Fibroblast of lung (primary cell): ENCODE results near the gene TBATA. TPM values are rescaled to one million over a fixed set of nuclear protein-coding genes. Genes with fewer than 3 reads are reported as not detected.

ENCODE experiments used
- DNase-seq, 2 donors: peaks; one replicate each; pipeline versions ENCODE4 v3.0.0 to v3.0.0-alpha.2; 2010; ENCODE audit warnings: low read depth in 2 of 2
- H2AFZ ChIP-seq: 2 replicates; pipeline ENCODE4 v1.5.1; 2012; ENCODE audit warnings: low read length, control low read depth, inconsistent platforms
- H3K27ac ChIP-seq: 2 replicates; pipeline ENCODE4 v1.5.1; 2011; ENCODE audit warnings: low read length, control low read depth; ENCODE audit not compliant: insufficient read depth
- H3K27me3 ChIP-seq: 2 replicates; pipeline ENCODE4 v1.5.1; 2011; ENCODE audit warnings: mild to moderate bottlenecking, low read length; ENCODE audit not compliant: control insufficient read depth, insufficient read depth
- H3K36me3 ChIP-seq: 2 replicates; pipeline ENCODE4 v1.5.1; 2011; ENCODE audit warnings: low read length; ENCODE audit not compliant: control insufficient read depth, insufficient read depth
- H3K4me1 ChIP-seq: 2 replicates; pipeline ENCODE4 v1.5.1; 2011; ENCODE audit warnings: low read length; ENCODE audit not compliant: control insufficient read depth, insufficient read depth; ENCODE audit errors: extremely low read depth
- H3K4me2 ChIP-seq: 2 replicates; pipeline ENCODE4 v1.5.1; 2011; ENCODE audit warnings: low read length, control low read depth; ENCODE audit not compliant: insufficient read depth; ENCODE audit errors: extremely low read depth
- H3K4me3 ChIP-seq, 4 experiments: fragments of 200-600 bp in 1 of 4; sonication (generic) in 1 of 4; replicated peaks in 1 of 4; 2 replicates each; pipeline ENCODE4 v1.5.1; 2011 to 2016; ENCODE audit warnings: low read length in 4 of 4, low read depth in 3 of 4, mild to moderate bottlenecking in 3 of 4, control low read depth in 2 of 4, inconsistent platforms in 1 of 4, mixed read lengths in 1 of 4; ENCODE audit not compliant: insufficient read depth in 1 of 4; ENCODE audit errors: control extremely low read depth in 1 of 4
- H3K79me2 ChIP-seq: 2 replicates; pipeline ENCODE4 v1.5.1; 2012; ENCODE audit warnings: mild to moderate bottlenecking, low read length, inconsistent platforms; ENCODE audit not compliant: control insufficient read depth, insufficient read depth
- H3K9ac ChIP-seq: 2 replicates; pipeline ENCODE4 v1.5.1; 2011; ENCODE audit warnings: mild to moderate bottlenecking, low read length, control low read depth; ENCODE audit not compliant: insufficient read depth
- H3K9me3 ChIP-seq: 2 replicates; pipeline ENCODE4 v1.5.1; 2012; ENCODE audit warnings: low read depth, low read length; ENCODE audit not compliant: control insufficient read depth, insufficient read depth
- H4K20me1 ChIP-seq: 2 replicates; pipeline ENCODE4 v1.5.1; 2011; ENCODE audit warnings: low read length; ENCODE audit not compliant: control insufficient read depth, insufficient read depth; ENCODE audit errors: extremely low read depth
- EZH2 ChIP-seq: IDR thresholded peaks from 2 replicates; pipeline ENCODE4 v1.5.1; 2012; ENCODE audit warnings: low read length, control low read depth, mild to moderate bottlenecking; ENCODE audit errors: missing control alignments
- polyA plus RNA-seq, 2 donors: library from polyadenylated mRNA; depleted of rRNA in 1 of 2; stranded (reverse) in 1 of 2; unstranded in 1 of 2; fragments of >200 nt; gene quantifications; 2 replicates each; pipeline ENCODE4 v1.2.1, GENCODE V29; 2011 to 2012; ENCODE audit warnings: missing spikeins in 1 of 2
- total RNA-seq: library from RNA; depleted of rRNA; stranded (reverse); fragments of >200 nt; gene quantifications from 2 replicates; pipeline ENCODE4 v1.2.1, GENCODE V29; 2014
- TF ChIP-seq, protein P1 (sequence below), 2 donors: IDR thresholded peaks in 1 of 2; conservative IDR thresholded peaks in 1 of 2; 1 replicate in 1 of 2; 2 replicates in 1 of 2; pipeline ENCODE4 v1.5.1; 2011 to 2012; ENCODE audit warnings: low read length in 2 of 2, control low read depth in 1 of 2, inconsistent platforms in 1 of 2, low read depth in 1 of 2, mild to moderate bottlenecking in 1 of 2

The TBATA gene
- total and polyA plus RNA-seq, 2 donors (not counting 1 experiment from before 2014, with no cell fraction given) = not detected

DNA sequence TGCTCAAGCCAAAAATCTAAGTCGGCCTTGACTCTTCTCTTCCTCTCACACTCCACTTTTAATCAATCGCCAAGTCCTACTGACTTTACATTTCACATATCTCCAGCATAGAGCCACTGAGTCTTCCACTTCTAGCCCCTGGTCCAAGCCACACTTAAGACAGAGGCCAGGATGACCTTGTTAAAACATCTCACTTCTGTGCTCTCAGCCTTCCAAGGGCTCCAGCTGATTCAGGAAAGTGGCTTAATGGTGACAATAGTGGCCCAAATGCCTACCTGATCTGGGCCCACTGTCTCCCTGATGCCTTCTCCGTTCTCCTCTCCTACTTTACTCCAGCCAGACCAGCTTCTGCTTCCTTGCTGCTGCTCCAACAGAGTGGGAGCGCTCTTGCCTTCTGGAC is 4.4 kb downstream of the TBATA start:
- H3K9ac ChIP-seq = no peak overlapping the region
- no peak overlapping the region for H3K27ac ChIP-seq
- H2AFZ ChIP-seq = no peak overlapping the region
- DNase-seq = no peak
- H4K20me1 ChIP-seq = no peaks in the 10 kb centered on the region
- TF ChIP-seq, protein P1, sequence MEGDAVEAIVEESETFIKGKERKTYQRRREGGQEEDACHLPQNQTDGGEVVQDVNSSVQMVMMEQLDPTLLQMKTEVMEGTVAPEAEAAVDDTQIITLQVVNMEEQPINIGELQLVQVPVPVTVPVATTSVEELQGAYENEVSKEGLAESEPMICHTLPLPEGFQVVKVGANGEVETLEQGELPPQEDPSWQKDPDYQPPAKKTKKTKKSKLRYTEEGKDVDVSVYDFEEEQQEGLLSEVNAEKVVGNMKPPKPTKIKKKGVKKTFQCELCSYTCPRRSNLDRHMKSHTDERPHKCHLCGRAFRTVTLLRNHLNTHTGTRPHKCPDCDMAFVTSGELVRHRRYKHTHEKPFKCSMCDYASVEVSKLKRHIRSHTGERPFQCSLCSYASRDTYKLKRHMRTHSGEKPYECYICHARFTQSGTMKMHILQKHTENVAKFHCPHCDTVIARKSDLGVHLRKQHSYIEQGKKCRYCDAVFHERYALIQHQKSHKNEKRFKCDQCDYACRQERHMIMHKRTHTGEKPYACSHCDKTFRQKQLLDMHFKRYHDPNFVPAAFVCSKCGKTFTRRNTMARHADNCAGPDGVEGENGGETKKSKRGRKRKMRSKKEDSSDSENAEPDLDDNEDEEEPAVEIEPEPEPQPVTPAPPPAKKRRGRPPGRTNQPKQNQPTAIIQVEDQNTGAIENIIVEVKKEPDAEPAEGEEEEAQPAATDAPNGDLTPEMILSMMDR (conservative IDR thresholded peaks at IDR 0.05 in 1 of 2, IDR thresholded peaks at IDR 0.05 in 1 of 2; ENCODE audit: low read depth in 1 of 2, low read length in 2 of 2) = no peak
- TF ChIP-seq EZH2 = no peak
- H3K36me3 ChIP-seq = no peaks in the 10 kb centered on the region
- H3K79me2 ChIP-seq = no peaks in the 10 kb centered on the region
- H3K4me2 ChIP-seq = no peak overlapping the region
- H3K4me3 ChIP-seq = no peak overlapping the region
- peaks cover 22% of the 10 kb centered on the region for H3K27me3 ChIP-seq
- no peaks in the 10 kb centered on the region for H3K9me3 ChIP-seq
- H3K4me1 ChIP-seq = no peaks in the 10 kb centered on the region

DNA sequence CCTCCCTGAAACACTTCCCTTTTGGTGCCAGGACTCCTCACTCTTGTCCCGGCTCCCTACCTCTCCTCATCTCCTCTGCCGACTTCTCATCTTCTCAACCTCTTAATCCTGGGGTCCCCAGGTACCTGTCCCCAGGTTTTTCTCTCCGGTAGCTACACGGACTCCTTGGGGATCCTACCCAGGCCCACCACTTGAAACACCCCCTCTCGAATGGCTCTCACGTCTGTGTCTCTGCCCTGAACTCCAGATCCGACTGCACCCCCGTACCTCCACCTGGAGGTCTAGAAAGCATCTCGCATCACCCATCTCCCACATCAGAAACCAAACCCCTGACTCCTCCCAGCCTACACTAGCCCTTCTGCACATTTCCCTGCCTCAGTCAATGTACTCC is 4.8 kb downstream of the TBATA start:
- no peaks in the 10 kb centered on the region for H3K79me2 ChIP-seq
- H3K4me1 ChIP-seq = no peaks in the 10 kb centered on the region
- no peaks in the 10 kb centered on the region for H4K20me1 ChIP-seq
- no peak overlapping the region for H3K9ac ChIP-seq
- no peak for TF ChIP-seq EZH2
- TF ChIP-seq, protein P1 (conservative IDR thresholded peaks at IDR 0.05 in 1 of 2, IDR thresholded peaks at IDR 0.05 in 1 of 2; ENCODE audit: low read depth in 1 of 2, low read length in 2 of 2) = no peak
- no peak overlapping the region for H2AFZ ChIP-seq
- H3K4me2 ChIP-seq = no peak overlapping the region
- H3K27ac ChIP-seq = no peak overlapping the region
- no peaks in the 10 kb centered on the region for H3K9me3 ChIP-seq
- no peak for DNase-seq
- peaks cover 22% of the 10 kb centered on the region for H3K27me3 ChIP-seq
- H3K4me3 ChIP-seq = no peak overlapping the region
- no peaks in the 10 kb centered on the region for H3K36me3 ChIP-seq

DNA sequence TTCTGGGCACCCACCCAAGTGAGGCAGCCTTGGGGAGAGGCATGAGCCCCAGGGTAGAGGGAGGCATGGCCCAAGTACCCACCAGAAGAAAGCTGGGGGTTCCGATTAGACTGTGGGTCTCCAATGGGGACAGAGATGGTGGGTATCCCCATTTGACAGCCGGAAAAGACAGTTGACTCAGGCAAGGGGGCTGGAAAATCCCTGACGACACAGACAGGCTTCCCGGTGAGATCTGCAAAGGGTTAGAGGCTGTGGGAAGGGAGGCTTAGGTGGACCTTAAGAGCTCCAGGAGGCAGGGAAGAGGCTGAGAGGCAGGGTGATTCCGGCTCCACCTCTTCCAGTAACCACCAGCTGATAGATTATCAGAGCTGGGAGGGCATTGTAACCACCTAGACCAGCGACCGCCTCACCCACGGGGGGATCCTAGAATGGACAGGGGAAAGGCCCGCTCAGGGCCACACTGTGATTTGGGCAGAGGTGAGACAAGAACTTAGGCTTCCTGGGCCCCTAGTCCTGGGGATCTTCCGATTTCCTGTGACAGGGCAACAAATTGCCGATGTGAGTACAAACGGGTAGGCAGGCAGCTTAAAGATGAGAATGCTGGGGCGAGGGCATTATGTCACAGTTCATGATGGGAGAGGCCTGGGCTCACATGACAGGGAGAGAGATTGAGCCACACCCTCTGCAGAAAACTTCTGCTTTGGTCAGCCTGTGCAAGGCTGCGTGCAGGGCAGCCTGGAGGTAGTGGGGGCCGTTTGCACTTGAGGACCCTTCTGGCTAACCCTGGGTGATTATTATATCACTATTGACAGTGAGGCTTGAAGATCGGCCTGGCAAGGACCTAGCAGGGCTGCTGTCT is 5.4 kb downstream of the TBATA start:
- Histone ChIP-seq H3K36me3 (no peaks in the 10 kb centered on the region), H4K20me1 (no peaks in the 10 kb centered on the region), H3K27me3 (peaks cover 20% of the 10 kb centered on the region), H3K4me3 (no peak overlapping the region), H3K4me2 (no peak overlapping the region), H2AFZ (no peak overlapping the region), H3K9ac (no peak overlapping the region), H3K4me1 (no peaks in the 10 kb centered on the region), H3K27ac (no peak overlapping the region), H3K79me2 (no peaks in the 10 kb centered on the region), H3K9me3 (no peaks in the 10 kb centered on the region)
- no peak for TF ChIP-seq EZH2
- TF ChIP-seq, protein P1 (conservative IDR thresholded peaks at IDR 0.05 in 1 of 2, IDR thresholded peaks at IDR 0.05 in 1 of 2; ENCODE audit: low read depth in 1 of 2, low read length in 2 of 2) = no peak
- DNase-seq = no peak
